Tibial nerve (tissue), 4 donors: ENCODE measurements around the gene CIT.

Experiments used
- EP300 ChIP-seq, 2 donors: sonication (generic); formaldehyde crosslinking; IDR thresholded peaks; one replicate each; pipeline ENCODE4 v1.6.1; 2017; ENCODE audit warnings: antibody characterized with exemption in 2 of 2, mild to moderate bottlenecking in 1 of 2
- POLR2A ChIP-seq, 2 donors: fragments of 450-650 bp; IDR thresholded peaks; one replicate each; pipeline ENCODE4 v1.6.1; 2017; ENCODE audit warnings: antibody characterized with exemption in 2 of 2, mild to moderate bottlenecking in 2 of 2, moderate library complexity in 2 of 2
- TF ChIP-seq, protein P1 (sequence below), 5 experiments: fragments of 200-600 bp in 3 of 5; fragments of 450-650 bp in 2 of 5; sonication (generic) in 3 of 5; IDR thresholded peaks; one replicate each; pipeline ENCODE4 v1.5.1; 2016 to 2019; ENCODE audit warnings: antibody characterized with exemption in 5 of 5, mild to moderate bottlenecking in 3 of 5, moderate library complexity in 2 of 5

DNA sequence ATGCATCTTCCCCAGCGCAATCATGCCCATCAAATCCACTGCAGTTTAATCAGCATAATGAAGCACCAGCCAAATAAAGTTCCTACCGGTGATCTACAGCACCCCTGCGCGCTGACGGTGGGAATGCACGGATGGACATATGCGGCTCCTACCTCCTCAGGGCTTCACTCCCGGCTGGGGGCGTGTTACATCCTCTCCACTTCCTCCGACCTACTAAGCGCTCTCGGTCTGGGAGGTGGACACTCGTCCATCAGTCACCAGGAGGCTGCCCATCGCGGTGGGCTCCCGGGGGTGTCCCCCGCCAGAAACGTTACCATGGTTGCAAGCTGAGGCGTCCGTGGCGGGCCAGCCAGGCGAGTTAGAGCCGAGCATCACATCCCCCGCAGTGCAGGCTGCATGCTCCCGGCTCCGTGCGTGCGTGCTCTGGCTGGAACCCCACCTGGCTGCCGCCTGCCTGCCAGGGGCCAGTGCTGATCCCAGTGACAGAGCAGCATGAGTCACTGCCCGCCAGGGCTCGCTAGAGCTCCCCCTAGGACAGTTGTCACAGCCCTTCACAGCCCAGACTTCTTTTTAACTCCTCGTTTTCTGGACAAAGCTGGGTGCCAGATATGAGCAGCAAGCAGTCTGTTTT, 73.0 kb downstream of the CIT start:
- TF ChIP-seq, protein P1, sequence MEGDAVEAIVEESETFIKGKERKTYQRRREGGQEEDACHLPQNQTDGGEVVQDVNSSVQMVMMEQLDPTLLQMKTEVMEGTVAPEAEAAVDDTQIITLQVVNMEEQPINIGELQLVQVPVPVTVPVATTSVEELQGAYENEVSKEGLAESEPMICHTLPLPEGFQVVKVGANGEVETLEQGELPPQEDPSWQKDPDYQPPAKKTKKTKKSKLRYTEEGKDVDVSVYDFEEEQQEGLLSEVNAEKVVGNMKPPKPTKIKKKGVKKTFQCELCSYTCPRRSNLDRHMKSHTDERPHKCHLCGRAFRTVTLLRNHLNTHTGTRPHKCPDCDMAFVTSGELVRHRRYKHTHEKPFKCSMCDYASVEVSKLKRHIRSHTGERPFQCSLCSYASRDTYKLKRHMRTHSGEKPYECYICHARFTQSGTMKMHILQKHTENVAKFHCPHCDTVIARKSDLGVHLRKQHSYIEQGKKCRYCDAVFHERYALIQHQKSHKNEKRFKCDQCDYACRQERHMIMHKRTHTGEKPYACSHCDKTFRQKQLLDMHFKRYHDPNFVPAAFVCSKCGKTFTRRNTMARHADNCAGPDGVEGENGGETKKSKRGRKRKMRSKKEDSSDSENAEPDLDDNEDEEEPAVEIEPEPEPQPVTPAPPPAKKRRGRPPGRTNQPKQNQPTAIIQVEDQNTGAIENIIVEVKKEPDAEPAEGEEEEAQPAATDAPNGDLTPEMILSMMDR (IDR thresholded peaks at IDR 0.05): peak; percentile 33 to 65 (median 63)
- peak in 1 of 2 donors; percentile 70 for TF ChIP-seq EP300 (IDR thresholded peaks at IDR 0.05)
- TF ChIP-seq POLR2A (IDR thresholded peaks at IDR 0.05): peak in 1 of 2 donors; percentile 48
